Iris pigment epithelial cell (primary cell): ENCODE results near the gene NFIB.
A peak's percentile ranks its signal among the peaks of the same experiment; 100 is the strongest.

Experiments
- DNase-seq: peaks from one replicate; pipeline ENCODE4 v3.0.0-alpha.2; 2011; ENCODE audit warnings: low read depth

The NFIB gene

DNA sequence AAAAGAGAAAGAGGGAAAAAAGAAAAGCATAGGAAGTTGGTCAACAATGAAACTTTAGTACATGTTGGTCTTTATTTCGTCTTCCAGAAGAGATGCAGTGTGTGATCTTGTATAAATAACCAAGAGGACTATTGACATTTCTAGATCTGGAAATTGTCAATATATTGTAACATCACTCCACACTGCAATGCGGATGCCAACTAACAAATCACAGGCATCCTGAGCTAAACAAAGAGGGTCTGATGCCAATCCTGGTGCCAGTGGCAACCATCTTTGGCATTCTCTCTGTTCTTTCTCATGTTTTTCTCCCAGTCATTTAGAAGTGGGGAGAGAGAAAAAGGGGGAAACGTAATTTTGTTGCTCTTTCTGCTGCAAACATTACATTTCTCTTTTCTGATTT, 9.7 kb downstream of the NFIB start:
- no peak for DNase-seq

DNA sequence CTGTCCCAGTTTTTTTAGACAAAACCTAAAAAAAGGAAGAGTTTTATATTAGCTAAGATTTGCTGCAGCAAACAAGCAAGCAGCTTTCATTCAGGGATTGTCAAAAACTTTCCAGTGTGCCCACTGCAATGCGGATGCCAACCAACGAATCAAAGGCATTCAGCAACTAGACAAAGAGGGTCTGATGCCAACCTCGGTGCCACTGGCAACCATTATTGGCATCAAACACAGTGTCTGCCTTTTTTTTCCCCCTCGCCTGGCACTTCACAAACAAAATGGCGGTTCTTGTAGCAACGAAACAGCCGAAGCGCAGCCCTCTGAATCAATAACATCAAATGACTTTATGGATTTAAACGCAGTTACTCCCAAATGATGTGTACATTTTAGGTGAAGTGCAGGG, 10.4 kb downstream of the NFIB start:
- DNase-seq, result no peak

DNA sequence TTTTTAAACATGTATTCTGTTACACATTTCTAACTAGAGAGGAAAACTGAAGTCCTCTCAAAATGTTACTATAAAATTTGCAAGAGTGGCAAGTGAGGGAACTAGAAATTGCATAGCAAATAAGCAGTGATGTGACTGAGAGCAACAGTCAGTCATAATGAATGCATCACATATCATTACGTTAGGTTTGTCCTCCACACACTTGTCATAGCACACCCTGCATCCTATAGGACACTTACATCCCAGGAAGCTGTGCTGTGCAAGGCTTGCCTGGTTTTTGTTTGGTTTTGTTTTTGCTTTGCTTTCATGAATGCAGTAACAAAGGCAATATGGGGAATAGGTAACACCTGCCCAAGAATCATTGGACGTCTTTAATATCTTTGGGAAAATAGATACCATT, 10.8 kb downstream of the NFIB start:
- DNase-seq, result no peak

DNA sequence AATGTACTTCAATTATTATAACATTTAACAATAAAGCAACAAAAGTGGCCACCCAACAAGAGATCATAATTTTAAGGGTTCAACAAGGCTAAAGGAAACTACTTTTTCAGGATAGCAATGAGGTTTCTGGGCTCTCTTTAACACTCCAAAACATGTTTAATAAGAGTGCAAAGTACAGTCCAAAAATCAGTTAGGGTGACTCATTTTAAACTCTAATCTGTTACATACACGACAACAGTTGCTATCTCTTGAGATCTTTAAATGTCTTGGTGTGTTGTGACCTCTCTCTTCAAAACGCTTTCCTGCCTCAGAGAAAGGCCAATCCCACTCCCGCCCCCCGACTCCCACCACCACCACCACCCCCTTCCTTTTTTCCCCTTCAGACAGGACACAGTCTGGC, 11.5 kb downstream of the NFIB start:
- no peak for DNase-seq

DNA sequence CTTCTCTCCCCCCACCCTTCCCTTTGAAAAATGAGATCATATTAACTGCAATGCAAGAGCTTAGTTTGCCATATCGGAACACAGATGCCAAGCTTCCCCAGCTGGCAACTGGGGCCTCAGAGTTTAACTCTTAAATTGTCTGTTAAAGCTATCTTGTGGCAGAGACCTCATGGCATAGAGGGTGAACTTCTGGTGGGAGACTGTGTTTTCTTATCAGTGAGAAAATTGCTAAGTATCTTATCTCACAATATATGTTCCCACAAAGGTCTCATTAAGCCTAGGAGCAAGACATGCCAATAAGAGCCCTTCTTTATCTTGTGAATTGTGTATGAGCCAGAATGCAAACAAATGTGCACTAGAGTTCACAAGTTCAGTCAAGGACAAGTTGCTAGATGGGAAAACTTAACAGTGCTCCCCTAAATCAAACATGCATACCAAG, 12.3 kb downstream of the NFIB start:
- no peak for DNase-seq

DNA sequence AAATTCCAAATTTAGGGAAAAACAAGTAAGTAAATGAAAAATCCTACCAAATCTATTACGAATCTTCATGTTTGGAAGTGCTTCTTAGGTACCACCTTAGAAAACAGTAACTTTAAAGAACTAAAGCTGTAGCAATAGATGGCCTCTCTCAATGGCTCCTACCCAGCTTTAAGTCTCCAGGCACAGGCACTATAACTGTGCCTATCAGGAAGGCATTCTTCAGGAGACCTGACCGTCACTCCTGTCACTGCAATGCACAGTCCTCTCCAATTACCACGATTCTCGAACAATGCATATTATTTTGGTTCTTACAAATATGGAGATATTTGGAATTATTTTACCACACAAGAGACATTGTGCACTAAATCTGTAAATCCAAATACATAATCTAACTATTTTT, 12.9 kb downstream of the NFIB start:
- no peak for DNase-seq

DNA sequence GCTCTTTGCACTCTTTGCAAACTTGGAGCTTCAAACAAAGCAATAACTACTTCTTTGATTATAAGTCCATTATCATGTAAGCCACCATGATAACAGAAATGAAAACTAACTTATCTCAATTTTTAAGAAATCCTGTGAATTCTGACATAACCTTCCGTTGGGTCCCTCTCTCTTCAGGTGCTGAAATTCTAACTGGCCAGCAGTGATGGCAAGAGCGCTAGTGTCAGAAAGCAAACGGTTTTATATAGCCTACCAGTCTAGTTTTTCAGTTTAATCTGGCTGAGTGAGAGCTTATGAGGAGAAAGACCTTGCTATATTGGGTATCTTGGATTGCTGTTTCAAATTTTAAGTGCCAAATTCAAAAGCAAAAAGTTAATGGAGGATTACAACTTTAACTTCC, 13.4 kb downstream of the NFIB start:
- DNase-seq, result no peak

DNA sequence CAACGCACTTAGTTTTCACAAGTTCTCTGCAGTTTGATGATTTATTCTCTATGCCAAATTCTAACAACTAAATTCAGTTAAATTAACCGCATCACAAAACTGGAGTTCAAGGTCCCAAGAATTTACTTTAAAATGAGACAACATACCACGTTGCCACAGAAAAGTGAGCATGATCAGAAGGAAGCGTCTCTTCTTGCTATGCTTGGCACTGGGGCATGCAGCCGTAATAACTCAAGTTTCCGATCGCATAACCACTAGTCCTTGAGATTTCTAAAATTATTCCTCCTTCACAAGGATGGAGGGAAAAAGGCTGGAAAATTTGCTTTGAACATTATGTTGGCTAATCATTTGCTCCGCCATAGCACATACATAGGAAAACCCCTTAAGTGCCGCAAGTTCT, 13.9 kb downstream of the NFIB start:
- DNase-seq, result no peak

DNA sequence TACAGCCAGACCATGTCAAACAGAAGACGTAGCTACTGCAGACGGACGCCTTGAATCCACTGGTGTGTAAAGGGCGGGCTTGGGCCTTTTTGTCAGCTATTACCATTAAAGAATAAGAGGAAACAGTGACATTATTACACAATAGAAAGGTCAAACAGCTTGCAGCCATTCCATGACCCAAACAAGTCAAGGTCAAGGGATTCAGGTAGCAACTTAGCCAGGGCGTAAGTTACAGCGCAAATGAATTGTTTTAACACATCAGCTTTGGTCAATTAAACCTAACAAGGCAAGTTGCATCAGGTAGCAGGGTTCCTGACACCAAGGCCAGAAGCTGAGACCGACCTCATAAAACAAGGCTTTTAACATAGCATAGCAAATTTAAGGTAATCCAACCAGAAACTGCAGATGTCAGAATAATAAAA, 15.3 kb downstream of the NFIB start:
- DNase-seq, result no peak

DNA sequence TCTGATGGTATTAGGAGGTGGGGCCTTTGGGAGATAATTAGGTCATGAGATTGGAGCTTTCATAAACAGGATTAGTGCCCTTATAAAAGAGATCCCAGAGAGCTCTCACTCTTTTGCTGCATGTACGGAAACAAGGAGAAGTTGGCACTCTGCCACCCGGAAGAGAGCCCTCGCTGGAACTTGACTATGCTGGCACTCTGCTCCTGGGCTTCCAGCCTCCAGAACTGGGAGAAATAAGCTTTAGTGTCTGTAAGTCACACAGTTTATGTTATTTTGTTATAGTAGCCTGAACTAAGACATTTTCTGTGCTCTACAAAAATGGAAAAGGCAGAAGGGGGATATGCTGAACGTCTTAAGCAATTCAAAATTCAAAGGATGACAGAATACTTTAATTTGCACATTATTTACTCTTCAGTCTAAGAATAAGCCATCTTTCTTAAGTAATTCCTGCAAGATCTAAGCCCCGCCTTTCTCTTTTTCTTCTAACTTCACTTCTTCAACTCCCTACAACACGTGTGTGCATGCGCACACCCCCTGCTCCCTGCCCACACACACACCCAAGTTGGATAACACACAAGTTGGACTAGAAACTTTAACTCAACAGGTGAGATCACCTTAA, 17.3 kb downstream of the NFIB start:
- no peak for DNase-seq

DNA sequence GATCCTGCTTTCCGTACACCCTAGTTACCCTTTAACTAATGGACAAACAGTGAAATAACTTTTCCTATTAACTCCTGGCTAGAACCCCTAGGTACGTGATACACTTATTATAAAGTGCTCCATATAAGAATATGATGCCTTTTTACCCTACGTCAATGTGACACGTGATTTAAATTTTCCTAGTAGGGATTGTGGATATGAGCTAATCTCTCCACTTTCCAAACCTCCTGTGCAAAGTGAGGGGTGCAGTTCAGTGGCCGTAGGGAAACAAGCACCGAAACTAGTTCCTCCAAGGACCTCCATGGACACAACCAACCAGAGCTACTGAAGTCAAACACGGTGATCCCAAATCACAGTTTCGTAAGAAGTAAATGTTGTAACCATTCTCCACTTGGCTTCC, 19.3 kb downstream of the NFIB start:
- no peak for DNase-seq

DNA sequence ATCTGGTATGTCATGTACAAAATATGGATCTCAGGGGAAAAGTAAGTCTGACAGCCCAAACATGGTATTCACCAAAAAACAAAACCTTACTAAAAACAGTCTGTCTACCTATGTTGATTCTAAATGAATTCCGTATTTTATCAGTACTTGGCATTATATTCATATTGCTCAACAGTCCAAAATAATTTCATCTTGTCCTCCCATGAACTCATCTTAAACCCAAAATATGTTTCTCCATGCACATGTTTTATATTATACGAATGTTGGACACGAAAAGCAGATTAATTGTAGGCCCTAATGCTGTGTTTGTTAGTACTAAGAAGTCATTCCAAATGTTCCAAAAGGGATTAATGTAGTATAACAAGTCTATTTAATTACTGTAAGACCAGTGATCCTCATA, 20.1 kb downstream of the NFIB start:
- DNase-seq, result no peak

DNA sequence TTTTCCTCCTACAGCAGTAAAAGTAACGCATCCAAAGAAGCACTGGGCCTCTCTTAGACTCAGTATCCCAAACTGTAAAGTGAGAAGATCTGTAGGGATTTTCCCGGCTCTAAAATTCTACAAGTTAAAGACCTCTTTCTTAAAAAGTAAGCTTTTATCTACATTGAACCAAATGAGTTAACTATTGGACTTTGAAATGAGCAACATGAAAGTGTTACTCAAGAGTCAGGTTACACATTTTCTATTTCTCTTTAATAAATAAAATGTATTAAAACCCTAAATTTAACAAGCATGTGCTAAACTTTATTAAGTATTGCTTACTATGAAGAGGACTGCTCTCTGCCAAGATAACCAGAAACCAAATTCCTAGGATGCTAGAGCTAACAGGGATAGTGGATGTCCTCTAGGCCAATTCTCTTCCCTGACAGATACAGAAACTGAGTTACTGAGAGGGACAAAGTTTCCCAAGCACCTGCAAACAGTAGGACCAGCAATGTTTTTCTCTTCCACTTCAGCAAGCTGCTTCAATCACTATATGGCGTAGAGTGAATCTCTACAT, 21.7 kb downstream of the NFIB start:
- DNase-seq, result no peak

DNA sequence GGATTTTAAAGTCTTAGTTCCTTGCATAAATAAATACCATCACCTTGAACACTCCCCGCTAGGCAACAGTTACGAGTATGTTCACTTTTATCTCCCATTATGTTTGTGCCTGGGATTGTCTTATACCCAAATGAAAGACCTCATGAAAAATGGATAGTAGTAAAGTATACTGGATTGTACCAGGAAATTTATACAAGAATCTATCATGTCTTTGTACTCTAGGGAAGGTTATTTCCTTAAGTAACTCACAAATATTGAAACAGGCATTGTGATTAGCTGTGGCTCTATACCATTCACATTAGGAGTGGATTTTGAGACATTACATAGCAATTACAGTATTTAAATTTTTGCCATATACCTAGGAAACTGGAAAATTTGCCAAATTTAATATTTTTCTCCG, 24.0 kb downstream of the NFIB start:
- no peak for DNase-seq

DNA sequence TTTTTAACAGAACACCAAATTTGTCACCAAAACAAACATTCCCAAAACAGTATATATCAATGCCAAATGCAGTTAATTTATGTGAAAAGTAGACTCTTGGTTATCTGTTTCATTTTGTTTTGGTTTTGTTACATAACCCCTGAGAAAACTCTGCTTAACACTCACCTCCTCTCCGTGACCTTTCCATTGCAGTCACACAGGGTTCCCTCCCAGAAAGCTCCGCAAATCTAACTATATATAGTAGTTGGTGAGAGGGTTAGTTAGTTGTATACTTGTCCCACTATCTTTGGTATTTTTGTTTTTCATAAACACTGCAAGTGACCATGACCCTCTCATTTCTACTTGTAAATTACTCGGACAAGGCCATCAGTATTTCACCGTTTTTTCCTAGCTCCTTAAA, 25.5 kb downstream of the NFIB start:
- no peak for DNase-seq

DNA sequence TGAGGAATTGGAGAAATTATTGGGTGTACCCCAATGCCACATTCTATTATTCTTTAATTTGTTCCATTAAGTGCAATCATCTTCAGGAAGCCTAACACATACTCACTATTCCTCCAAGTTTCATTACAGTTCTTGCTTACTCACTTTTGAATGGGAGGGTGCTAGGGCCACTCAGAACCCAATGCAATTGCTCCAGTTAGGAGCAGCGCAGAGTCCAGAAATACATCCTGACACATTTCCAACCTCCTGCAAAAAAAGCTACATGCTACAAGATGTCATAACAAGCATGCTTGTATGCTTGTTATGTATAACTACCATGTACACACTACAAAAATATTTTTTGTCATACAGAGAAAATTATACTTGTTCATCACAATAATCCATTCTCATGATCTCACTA, 27.8 kb downstream of the NFIB start:
- DNase-seq, result no peak

DNA sequence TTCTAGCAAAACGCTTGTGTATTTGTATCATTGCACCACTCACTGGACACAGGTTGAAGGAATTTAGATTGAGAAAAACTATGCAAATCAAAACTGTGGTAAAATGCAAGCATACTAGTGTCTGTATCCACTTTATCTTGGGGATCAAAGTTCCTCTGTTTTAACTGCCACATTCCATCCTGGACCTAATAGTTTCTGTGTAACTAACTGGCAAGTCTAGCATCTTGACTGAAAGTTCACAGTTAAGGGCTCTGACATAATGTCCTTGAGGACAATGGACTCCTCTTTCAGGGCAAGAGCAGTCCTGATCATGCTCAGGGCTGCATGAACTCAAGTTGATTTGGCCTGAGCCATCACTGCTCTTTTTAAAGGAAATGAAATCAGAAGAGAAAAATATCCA, 30.7 kb downstream of the NFIB start:
- peak; percentile 49 for DNase-seq

DNA sequence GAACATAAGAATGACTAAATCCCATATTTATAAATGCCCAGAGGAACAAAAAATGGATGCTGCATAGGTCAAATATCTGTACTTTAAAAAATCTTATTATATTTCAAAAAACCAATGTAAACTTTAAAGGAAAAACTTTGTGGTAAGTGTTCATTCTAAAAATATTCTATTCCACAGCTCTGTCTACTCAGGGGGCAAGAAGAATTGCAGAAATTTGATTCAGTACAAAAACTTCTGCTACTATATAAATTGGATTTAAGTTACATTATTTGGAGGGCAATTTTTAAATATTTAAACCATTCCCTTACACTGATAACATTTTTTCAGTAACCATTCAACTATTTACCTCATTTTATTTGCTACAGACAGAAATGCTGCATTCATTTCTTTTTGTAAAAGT, 32.1 kb downstream of the NFIB start:
- DNase-seq, result no peak

DNA sequence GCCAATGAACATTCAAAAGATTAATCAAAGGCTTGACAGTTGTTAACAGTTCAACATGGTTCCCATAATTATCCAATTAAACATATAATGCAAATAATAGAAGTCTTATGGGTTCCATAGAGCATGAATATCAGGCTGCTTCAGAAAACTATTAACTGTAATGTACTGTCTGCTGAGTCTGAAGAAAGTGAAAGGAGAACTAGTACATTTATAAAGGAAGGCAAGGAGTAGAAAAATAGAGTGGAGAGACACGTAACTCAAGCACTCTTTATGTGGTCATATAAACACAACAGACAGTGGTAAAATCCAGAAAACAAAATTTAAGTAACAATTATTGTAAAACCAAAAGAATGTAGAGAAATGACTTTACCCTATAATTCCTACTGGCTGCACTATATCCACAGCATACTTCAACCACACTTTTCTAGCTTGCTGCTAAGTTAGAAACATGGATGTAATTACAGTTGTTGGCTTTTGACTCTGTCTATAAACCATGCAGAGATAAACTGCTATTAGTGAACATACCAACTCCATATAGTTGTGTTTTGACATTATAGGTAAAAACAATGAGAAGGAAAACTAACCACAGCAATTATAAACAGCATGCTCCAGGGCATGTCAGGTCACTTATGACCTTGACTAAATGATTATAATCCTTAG, 32.7 kb downstream of the NFIB start:
- DNase-seq, result peak; percentile 28

DNA sequence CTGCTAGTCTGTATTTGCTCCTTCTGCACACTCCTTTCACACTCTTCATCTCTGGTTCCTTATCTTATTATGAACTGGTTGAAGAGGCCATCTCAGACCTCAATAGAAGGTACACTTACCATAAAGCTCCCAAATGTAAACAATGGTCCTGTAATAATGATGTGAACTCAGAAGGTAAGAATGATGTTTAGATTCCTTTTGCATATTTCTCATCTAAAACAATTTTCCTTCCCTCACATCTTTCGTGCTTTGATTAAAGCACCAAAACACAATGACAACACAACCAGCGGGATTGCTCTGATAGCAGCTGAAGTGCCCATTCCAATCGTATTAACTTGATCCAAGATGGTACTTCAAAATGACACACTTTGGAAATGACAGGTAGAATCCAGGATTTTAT, 34.3 kb downstream of the NFIB start:
- DNase-seq, result peak; percentile 65

DNA sequence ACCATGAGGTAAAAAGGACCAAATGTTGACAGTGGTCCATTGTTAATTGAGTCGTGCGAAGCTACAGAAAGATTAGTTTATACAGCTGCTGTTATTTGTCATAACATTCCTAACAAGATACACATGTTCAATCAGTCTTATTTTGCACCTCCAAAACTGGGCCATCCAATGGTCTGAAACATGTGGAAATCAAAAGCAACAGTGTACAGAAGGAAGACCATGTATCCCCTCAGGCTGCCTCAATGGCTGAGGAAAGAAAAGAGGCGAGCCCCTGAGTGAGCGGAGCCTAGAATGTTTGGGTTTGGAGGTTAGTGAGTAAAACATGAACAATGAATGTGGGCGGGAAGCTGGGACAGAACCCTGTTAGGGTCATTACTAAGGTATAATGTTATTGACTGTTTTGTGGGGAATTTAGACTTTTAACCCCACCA, 35.6 kb downstream of the NFIB start:
- peak; percentile 85 for DNase-seq

DNA sequence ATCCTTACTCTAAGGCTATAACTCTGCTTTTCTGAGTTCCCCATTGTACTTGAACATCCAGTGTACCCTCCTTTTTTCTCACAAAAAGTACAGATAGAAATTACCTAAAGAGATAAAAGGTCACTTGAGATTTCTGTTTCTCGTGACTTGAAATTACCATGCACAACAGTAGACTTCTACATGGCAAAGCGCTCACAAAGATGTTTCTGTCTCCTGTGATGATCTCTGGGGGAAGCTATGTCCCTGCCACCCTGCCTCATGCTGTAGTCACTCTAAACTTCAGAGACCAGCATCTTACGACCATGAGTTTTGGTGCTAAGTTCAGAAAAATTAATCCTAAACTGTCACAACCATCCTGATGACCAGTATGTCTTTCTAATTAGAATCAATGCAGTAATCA, 36.2 kb downstream of the NFIB start:
- no peak for DNase-seq

DNA sequence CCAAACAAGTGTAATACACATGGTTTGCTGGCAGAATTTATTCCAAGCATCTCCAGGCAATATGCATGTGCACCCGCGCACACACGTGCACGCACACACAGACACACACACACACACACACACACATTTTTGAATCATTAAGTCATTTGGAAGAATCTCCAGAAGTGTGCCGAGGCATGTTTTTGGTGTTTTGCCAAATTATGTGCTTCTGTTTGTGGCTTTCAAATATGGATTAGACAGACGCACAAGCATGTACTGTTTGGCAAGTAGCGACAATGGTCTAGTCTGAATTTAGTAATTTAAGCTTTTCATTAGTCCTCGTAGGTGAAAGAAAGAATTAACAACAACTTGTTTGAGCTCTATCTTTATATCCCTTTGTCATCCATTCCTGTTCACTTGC, 36.7 kb downstream of the NFIB start:
- peak; percentile 81 for DNase-seq

DNA sequence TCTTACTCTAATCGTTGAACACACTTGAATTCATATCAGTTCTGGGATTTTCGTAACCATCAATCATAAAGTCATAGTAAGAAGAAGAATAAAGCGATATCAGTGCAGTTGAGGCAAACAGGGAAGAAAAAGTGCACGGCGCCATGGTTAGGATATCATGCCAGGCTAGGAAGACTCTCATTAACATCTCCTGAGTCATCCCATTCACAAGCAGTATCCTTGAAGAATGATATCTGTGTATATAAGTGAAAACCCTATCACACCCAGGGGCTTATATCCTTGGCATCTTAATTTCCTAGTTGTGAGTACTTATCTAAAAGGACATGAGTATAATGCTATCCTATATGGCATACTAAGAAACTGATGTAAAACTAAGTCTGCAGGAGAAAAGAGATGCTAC, 38.6 kb downstream of the NFIB start:
- DNase-seq, result peak; percentile 33
